NCI-H128 (cell line): ENCODE data around the gene APBB2.

Experiments
- DNase-seq: peaks from one replicate; lab custom pipeline; 2025; ENCODE audit not compliant: unreplicated experiment; lab: John Stamatoyannopoulos, UW

Gene APBB2

DNA sequence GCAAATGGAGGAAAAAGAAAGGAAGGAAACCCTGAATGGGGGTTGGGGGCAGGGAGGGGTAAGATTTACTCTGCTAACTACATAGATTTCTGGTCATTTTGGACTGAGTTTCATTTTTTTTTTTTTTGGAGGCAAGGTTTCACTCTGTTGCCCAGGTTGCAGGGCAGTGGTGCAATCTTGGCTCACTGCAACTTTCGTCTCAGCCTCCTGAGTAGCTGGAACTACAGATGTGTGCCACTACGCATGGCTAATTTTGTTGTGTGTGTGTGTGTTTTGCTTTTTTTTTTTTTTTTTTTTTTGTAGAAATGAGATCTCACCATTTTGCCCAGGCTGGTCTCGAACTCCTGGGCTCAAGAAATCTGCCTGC lies 223.5 kb downstream of the APBB2 start:
- DNase-seq, result no peak

DNA sequence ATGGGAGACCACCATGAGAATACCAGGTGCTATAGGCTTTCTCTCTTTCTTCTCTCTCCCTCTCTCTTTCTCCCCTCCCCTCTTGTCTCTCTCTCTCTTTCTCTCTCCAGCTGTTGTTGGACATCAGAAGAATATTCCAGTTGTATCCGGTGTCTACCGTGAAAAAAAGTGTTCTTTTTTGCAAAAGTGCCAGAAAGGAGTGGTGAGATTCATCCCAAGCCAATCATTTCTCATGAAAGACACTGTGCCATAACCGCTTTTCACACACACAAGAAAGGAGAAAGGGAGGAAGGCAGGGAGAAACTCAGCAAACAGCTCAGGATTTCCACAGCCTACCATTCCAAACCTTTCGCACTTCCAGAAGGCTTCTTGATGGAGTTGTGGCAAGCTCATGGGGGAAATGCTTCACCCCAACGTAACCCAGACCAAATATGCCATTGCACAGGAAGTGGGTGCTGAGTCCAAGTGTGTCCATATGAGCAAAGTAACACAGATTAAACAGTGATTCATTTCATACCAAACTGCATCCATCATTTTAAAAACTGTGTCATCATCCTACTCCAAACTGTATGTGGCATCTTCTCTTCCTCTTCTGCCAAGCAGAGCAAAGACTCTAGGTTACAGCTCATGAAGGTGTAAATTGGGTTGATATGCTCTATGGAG lies 224.0 kb downstream of the APBB2 start:
- DNase-seq, result no peak

GRCh38 chr4:40987151-40987550 lies 227.2 kb downstream of the APBB2 start:
- DNase-seq, result no peak

- DNase-seq, result no peak
These were observed 228.0 kb downstream of the APBB2 start for GRCh38 chr4:40986375-40986774.

DNA sequence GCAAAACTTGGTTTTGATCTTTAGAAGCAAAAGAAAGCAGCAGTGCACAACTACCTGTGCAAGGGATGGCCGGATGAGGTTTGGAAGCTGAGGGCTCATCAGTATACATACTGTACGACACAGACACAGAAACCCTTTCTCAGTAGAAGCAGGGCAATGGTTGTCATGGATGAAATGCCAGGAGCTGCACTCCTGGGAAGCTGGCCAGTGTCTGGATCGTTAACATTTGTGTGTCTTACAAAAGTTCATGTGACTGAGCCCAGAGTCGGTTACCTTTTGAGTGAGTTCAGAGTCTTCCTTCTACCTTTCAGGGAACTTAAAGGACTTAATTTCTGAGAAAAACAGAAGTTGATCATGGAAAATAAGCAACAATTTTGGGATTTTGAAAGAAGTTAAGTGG lies 230.3 kb downstream of the APBB2 start:
- no peak for DNase-seq

DNA sequence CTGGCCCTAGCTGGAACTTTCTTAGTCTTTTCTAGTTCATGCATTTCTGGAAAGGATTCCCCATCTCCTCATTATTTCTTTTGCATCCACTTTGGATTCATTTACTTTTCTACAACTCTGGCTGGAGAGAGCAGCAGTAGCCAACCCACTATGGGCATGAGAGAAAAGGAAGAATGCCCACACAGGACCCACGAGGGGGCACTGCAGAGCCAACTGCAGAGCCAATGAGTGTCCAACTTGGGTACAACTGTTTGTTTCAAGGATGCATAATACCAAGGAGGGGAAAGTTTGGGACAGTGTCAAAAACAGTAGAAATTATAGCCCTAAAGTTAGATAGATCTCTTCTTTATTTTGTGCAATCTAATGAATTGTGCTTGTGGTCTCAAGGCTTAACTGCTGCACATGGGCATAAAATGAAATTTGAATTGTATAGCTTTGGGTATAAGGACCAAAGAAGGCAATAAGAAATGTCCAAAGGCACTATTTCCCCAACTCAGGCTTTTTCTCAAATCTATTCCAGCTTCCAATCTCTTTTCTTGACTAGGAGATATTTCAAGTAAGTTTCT lies 233.9 kb downstream of the APBB2 start:
- DNase-seq, result no peak

- no peak for DNase-seq
These were observed 235.8 kb downstream of the APBB2 start for GRCh38 chr4:40978548-40978947.

- no peak for DNase-seq
These were observed 238.0 kb downstream of the APBB2 start for GRCh38 chr4:40976343-40976742.

GRCh38 chr4:40972722-40973121 lies 241.6 kb downstream of the APBB2 start:
- DNase-seq, result no peak

DNA sequence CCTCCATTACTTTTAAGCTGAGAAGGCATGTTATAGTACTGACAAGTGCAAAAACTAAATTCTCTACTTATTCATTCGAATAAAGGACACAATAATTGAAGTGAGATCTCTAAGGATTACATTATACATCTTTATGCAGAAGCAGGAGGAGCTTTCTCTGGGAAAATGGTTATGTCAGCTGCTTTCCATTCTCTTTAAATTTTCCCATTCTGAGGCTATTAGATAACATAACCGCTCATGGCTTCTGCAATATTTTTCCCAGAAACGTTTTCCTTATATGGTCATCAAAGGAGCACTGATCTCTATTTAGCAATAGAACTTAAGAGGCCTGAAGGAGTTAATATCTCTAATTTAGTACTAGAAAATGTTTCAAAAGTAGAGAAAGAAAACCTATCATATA lies 243.0 kb downstream of the APBB2 start:
- DNase-seq, result no peak

DNA sequence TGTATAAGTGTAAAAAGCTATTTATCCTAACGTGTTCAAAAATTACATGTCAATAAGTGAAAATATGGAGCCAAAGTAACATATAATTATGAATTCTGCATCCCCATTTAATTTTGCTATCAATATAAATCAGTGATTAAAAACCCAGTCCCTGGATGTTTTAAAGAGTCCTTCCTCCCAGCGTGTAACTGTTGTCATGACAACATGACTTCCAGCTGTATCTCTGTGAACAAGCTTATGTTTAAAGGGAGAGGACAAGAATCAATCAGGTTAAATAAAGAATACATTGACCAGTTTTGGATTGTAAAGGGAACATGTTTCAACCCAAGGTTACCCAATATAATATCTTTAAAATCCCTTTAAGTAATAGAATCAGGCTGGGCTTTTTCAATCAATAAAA lies 244.8 kb downstream of the APBB2 start:
- DNase-seq, result no peak

DNA sequence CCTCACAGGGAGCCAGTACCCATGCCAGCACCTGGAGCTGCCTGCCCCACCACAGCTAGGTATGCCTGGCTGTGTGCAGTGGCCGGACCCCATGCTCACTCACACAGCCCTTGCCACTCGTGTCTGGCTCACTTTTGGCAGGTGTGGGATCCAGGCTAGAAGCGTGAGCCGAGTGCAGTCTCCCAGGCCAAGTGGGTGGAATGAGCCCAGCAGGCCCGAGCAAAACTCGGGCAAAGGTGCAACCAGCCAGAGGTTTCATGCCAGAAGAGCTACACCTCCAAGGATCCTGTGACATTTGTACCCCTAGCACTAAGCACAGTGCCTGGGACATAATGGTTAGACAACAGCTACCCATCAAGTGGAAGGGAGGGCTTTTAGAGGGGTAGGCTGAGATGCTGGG lies 246.8 kb downstream of the APBB2 start:
- no peak for DNase-seq

DNA sequence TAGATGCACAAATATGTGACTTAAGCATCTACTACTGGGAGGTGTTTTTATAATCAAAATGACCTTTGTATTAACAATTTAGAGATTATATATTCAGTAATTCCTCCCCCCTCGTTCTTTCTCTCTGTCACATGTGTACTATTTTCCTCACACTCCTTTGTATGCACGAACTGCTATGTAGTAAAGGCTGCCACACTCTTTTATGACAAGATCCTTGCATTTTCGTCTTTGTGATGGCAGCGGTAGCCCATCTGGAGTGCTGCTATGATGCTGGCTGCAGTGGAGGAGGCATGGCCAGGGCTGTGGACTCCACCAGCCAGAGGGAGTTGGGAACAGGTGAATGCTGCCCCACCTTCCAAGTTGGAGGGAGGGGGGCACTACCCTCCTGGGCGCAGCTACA lies 248.3 kb downstream of the APBB2 start:
- DNase-seq, result no peak

DNA sequence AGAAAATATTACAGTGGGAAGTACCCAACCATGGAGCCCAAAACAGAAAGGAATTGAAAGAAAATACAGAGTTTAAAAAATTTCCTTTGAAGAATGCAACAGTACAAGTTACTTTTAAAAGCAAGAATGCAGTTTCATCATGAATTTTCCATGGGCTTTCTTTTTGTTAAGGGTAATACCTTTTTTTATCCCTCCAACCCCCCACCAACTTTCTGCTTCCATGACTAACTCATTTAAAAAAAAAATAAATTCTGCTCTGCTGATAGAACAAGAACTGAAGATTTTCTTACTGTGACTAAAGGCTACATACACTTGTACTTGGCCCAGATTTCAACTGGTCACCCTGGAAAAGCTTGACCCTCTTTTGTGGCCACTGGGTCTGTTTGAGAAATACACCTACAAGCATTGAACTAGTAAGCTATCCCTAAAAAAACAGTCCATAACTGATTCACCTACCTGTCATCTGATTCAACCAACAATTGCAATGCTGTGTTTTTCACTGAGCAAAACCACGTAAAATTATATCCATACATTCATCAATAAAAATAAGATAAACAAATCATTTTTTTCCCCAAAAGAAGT lies 250.4 kb downstream of the APBB2 start:
- no peak for DNase-seq

- DNase-seq, result no peak
These were observed 251.7 kb downstream of the APBB2 start for GRCh38 chr4:40962551-40963180.

DNA sequence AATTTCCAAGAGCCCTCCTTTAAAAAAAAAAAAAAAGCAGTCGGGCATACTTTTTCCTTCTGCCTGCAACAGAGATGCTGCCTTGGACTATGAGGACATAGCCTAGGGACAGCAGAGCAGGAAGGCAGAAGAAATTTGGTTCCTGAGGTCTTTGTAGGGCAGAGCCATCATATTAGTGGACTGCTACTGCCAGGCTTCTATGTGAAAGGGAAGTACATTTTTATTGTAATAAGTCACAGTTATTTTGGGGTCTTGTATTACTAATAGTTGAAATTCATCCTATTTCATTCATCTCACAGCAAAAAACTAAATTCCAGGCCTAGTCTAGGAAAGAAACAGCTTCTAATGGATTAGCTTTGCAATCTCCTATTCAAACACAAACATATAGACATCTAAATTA lies 253.4 kb downstream of the APBB2 start:
- DNase-seq, result no peak

DNA sequence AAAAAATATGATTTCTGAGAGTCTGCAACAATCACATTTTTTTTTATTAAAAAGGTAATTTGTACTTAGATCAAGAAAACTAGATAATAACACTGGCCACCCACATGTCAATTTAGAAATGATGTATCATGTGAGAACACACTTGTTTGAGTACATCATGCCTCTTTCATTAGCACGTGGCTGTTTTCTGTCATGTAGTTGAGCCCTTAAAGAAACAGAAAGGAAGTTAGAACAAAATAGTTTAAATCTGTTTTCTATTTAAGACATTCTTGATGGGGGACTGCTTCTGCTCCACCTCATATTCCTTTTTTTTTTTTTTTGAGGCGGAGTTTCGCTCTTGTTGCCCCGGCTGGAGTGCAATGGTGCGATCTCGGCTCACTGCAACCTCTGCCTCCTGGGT lies 257.1 kb downstream of the APBB2 start:
- DNase-seq, result no peak

DNA sequence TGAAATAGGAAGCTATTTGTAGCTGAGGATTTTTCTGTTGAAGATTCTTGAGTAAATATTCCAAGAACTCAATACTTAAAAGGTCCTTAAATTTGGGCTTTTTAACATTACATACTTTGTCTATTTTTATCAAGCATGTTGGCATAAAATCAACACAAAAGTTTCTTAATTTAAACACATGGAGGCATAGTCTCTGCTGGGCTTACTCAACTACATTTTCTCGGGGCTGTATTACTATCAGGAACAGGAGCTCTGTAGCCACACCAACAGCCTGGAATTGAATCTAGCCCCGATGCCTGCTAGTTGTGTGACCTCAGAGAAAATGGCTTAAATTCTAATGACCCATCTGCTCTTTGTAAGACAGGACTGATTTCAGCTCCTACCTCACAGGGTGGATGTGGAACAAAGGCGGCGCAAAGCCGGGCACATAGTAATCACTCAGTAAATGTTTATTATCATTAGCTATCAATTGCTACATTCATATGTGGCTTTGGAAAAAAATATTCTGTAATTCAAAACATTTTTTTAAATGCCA lies 257.6 kb downstream of the APBB2 start:
- DNase-seq, result no peak

GRCh38 chr4:40954088-40954668 lies 260.2 kb downstream of the APBB2 start:
- no peak for DNase-seq

- DNase-seq, result no peak
These were observed 260.9 kb downstream of the APBB2 start for GRCh38 chr4:40953283-40954087.

GRCh38 chr4:40952672-40953071 lies 261.7 kb downstream of the APBB2 start:
- DNase-seq, result no peak
